OCI-LY3 (cell line): ENCODE data around the gene UBE2J1.
A peak's percentile ranks its signal among the peaks of the same experiment; 100 is the strongest.

Experiments
- H2AFZ ChIP-seq: fragments of 200-600, 300-600 bp; shearing (Covaris generic); 2 replicates; pipeline ENCODE4 v1.6.0; 2014; ENCODE audit warnings: antibody characterized with exemption, low read depth, low read length
- H3K27ac ChIP-seq: fragments of 200-600, 300-600 bp; sonication (generic); 2 replicates; pipeline ENCODE4 v1.5.1; 2014; ENCODE audit warnings: mild to moderate bottlenecking, low read length, moderate library complexity, mixed read lengths
- H3K27me3 ChIP-seq: fragments of 200-600, 300-600 bp; sonication (generic); 2 replicates; pipeline ENCODE4 v1.6.1; 2014; ENCODE audit warnings: low read depth, low read length, mixed read lengths
- H3K36me3 ChIP-seq: fragments of 200-600, 300-600 bp; sonication (generic); replicated peaks from 2 replicates; pipeline ENCODE3; 2014; ENCODE audit warnings: low read depth, low read length, mixed read lengths
- H3K4me1 ChIP-seq: fragments of 300-600, 200-600 bp; sonication (generic); 2 replicates; pipeline ENCODE4 v1.6.1; 2014; ENCODE audit warnings: low read length, mixed read lengths
- H3K4me2 ChIP-seq: fragments of 200-600, 300-600 bp; sonication (generic); 2 replicates; pipeline ENCODE4 v1.6.1; 2014; ENCODE audit warnings: low read length, mixed read lengths
- H3K4me3 ChIP-seq: fragments of 300-600, 200-600 bp; sonication (generic); 2 replicates; pipeline ENCODE4 v1.5.1; 2014; ENCODE audit warnings: antibody characterized with exemption, mild to moderate bottlenecking, low read length, moderate library complexity
- H3K79me2 ChIP-seq: fragments of 300-600, 200-600 bp; shearing (Covaris generic); 2 replicates; pipeline ENCODE4 v1.6.1; 2014; ENCODE audit warnings: mild to moderate bottlenecking, low read length, mixed read lengths
- H3K9ac ChIP-seq: fragments of 300-600, 200-600 bp; shearing (Covaris generic); 2 replicates; pipeline ENCODE4 v1.6.0; 2014; ENCODE audit warnings: mild to moderate bottlenecking, low read length, moderate library complexity
- H3K9me3 ChIP-seq: fragments of 200-600, 300-600 bp; shearing (Covaris generic); 2 replicates; pipeline ENCODE4 v1.6.1; 2014; ENCODE audit warnings: low read length, mixed read lengths; ENCODE audit not compliant: insufficient read depth
- H4K20me1 ChIP-seq: fragments of 200-600, 300-600 bp; sonication (generic); 2 replicates; pipeline ENCODE4 v1.6.1; 2016; ENCODE audit warnings: low read length, mixed read lengths; ENCODE audit not compliant: insufficient read depth
- EZH2phosphoT487 ChIP-seq: fragments of 200-600 bp; shearing (Covaris generic); IDR thresholded peaks from 2 replicates; pipeline ENCODE4 v1.6.1; 2018; ENCODE audit warnings: antibody characterized with exemption, mixed run types, low read depth
- TF ChIP-seq, protein P1 (sequence below): fragments of 200-600, 300-600 bp; sonication (generic); IDR thresholded peaks from 2 replicates; pipeline ENCODE4 v1.5.1; 2014; ENCODE audit warnings: antibody characterized with exemption, low read length, low read depth

The UBE2J1 gene

GRCh38 chr6:89379281-89379680 lies 26.8 kb upstream of the UBE2J1 start:
- Histone ChIP-seq H2AFZ (no peak overlapping the region), H3K27ac (no peak overlapping the region), H3K4me2 (0 out of 2 replicates have a peak overlapping the region, but pooled peaks have one; percentile 7), H3K4me3 (no peak overlapping the region), H4K20me1 (no peaks in the 10 kb centered on the region), H3K79me2 (no peaks in the 10 kb centered on the region), H3K4me1 (peaks cover 15% of the 10 kb centered on the region), H3K27me3 (peaks cover 24% of the 10 kb centered on the region), H3K36me3 (no peaks in the 10 kb centered on the region), H3K9ac (no peak overlapping the region), H3K9me3 (no peaks in the 10 kb centered on the region)
- TF ChIP-seq, protein P1, sequence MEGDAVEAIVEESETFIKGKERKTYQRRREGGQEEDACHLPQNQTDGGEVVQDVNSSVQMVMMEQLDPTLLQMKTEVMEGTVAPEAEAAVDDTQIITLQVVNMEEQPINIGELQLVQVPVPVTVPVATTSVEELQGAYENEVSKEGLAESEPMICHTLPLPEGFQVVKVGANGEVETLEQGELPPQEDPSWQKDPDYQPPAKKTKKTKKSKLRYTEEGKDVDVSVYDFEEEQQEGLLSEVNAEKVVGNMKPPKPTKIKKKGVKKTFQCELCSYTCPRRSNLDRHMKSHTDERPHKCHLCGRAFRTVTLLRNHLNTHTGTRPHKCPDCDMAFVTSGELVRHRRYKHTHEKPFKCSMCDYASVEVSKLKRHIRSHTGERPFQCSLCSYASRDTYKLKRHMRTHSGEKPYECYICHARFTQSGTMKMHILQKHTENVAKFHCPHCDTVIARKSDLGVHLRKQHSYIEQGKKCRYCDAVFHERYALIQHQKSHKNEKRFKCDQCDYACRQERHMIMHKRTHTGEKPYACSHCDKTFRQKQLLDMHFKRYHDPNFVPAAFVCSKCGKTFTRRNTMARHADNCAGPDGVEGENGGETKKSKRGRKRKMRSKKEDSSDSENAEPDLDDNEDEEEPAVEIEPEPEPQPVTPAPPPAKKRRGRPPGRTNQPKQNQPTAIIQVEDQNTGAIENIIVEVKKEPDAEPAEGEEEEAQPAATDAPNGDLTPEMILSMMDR: no peak
- no peak for TF ChIP-seq EZH2phosphoT487

GRCh38 chr6:89378628-89379027 lies 26.1 kb upstream of the UBE2J1 start:
- no peaks in the 10 kb centered on the region for H3K36me3 ChIP-seq
- H3K27me3 ChIP-seq: peaks cover 24% of the 10 kb centered on the region
- H4K20me1 ChIP-seq: no peaks in the 10 kb centered on the region
- H3K27ac ChIP-seq: no peak overlapping the region
- no peak overlapping the region for H2AFZ ChIP-seq
- no peaks in the 10 kb centered on the region for H3K79me2 ChIP-seq
- TF ChIP-seq EZH2phosphoT487: no peak
- no peak overlapping the region for H3K4me2 ChIP-seq
- H3K4me1 ChIP-seq: peaks cover 15% of the 10 kb centered on the region
- H3K9me3 ChIP-seq: no peaks in the 10 kb centered on the region
- no peak overlapping the region for H3K9ac ChIP-seq
- no peak overlapping the region for H3K4me3 ChIP-seq

- Histone ChIP-seq H3K27me3 (peaks cover 8% of the 10 kb centered on the region), H3K79me2 (no peaks in the 10 kb centered on the region), H3K4me2 (peak overlapping the region; percentile 12; the same call in 1 of the 2 replicates), H3K36me3 (no peaks in the 10 kb centered on the region), H3K9me3 (no peaks in the 10 kb centered on the region), H3K4me1 (peaks cover 29% of the 10 kb centered on the region), H2AFZ (no peak overlapping the region), H3K27ac (no peak overlapping the region), H4K20me1 (no peaks in the 10 kb centered on the region), H3K4me3 (no peak overlapping the region), H3K9ac (no peak overlapping the region)
- TF ChIP-seq, protein P1: peak; percentile 42
- TF ChIP-seq EZH2phosphoT487: no peak
Observed at GRCh38 chr6:89375427-89376267, 23.1 kb upstream of the UBE2J1 start.

GRCh38 chr6:89372506-89372901 lies 20.0 kb upstream of the UBE2J1 start:
- TF ChIP-seq EZH2phosphoT487: no peak
- TF ChIP-seq, protein P1: no peak
- Histone ChIP-seq H3K36me3 (no peaks in the 10 kb centered on the region), H3K4me1 (peaks cover 26% of the 10 kb centered on the region), H2AFZ (peak overlapping the region; percentile 71; the same call in 1 of the 2 replicates), H3K4me2 (peak overlapping the region; percentile 78), H3K9me3 (no peaks in the 10 kb centered on the region), H3K27me3 (no peaks in the 10 kb centered on the region), H3K9ac (peak overlapping the region; percentile 28; the same call in 1 of the 2 replicates), H3K79me2 (no peaks in the 10 kb centered on the region), H3K4me3 (peak overlapping the region; percentile 46), H3K27ac (no peak overlapping the region), H4K20me1 (no peaks in the 10 kb centered on the region)
